Jurkat, Clone E6-1 (cell line): ENCODE measurements around the gene OXSM.

Experiments used
- DNase-seq: peaks from one replicate; pipeline ENCODE4 v3.0.0-alpha.2; 2011; ENCODE audit warnings: low read depth, low spot score
- H3K4me3 ChIP-seq: 2 replicates; pipeline ENCODE4 v1.5.1; 2011; ENCODE audit warnings: mild to moderate bottlenecking, low read length, control low read depth, moderate library complexity

The OXSM gene

DNA sequence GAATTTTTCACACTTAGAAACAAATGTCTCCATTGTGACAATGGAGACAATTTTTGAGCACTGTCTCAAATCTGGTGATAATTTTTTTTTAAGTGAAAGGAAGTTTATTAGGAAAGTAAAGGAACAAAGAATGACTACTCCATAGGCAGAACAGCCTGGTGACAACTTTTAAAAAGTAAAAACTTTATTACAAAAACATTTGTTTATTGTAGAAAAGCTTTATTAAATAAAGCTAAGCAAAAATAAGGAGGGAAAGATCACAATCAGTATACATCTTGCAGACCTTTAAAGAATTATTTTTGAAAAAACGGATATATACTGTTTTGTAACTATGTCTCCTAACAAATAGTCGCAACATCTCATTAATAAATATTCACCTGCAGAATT lies 688 bp upstream of the OXSM start:
- peak overlapping the region; percentile 88 for H3K4me3 ChIP-seq
- no peak for DNase-seq

DNA sequence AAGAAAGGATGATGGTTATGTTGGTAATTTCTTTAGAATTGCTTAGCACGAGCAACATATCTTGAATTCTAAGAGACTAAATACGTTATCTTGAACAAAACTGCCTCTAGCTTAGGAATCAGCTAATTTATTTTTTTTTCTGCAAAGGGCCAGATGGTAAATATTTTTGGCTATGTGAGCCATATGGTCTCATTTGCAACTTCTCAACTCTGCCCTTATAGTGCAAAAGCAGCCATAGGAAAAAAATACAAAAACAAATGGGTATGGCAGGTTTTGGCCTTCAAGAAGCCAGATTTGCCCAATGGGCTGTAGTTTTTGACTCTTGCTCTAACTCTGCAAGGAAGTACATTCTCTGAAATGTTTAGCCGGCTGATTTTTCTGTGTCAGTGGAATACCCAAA lies 11.9 kb downstream of the OXSM start:
- H3K4me3 ChIP-seq: no peak overlapping the region
- no peak for DNase-seq

DNA sequence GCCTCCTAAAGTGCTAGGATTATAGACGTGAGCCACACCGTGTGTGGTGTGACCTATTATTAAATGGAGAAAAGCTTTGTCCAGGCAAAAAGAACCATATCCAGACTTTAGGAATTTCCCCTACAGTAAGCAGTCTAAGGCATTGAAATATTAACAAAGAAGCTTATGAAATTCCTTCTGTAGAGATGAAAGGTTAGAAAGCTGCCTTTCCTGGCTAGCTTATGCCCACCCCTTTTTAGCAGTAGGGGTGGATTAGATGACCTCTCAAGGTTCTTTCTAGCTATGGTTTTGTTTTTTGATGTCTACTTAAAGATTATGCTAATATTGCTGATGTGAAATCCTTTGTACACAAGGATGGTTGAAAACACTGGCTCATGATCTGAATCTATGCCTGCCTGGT lies 13.9 kb downstream of the OXSM start:
- no peak for DNase-seq
- H3K4me3 ChIP-seq: no peak overlapping the region

DNA sequence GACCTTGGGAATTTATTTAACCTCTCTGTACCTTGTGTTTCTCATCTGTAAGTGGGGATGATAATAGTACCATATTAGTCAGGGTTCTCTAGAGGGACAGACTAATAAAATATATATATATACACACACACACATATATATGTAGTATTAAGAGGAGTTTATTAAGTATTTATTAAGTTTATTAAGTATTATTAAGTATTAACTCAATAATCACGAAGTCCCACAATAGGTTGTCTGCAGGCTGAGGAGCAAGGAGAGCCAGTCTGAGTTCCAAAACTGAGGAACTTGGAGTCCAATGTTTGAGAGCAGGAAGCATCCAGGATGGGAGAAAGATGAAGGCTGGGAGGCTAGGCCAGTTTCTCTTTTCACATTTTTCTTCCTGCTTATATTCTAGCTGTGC lies 14.8 kb downstream of the OXSM start:
- H3K4me3 ChIP-seq: no peak overlapping the region
- DNase-seq: no peak

DNA sequence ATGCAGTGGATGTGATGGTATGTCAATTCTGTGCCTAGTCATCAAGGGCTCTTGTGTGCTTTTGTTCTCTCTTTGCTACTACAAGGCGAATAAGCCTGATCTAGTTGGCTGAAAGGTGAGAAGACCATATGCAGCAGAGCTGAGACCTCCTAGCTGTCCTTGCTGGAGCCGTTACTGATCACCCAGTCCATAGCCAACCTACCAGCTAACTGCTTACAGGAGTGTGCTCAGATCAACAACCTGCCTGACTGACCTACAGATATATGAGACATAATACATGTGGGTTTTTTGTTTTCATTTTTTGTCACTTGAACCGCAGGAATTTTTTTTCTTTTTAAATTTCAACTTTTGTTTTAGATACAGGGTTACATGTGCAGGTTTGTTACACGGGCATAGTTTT lies 22.8 kb downstream of the OXSM start:
- DNase-seq: no peak
- H3K4me3 ChIP-seq: no peak overlapping the region

DNA sequence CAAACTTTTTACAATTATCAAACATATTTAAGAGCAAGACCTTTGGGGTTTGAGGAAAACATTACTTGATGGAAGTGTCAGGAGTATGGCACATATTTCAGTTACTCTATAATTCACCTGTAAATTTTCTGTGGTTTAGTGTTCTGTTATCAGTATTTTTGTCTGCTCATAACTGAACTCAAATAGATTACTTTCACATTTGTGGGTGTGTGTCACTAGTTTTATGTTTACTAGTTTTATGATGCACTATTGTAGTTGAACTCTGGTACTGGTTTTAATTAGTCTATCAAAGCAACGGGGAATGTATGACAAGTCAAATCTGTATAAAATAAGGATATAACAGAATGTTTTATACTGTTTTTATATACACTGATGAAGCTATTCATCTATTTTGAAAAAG lies 27.2 kb downstream of the OXSM start:
- H3K4me3 ChIP-seq: no peak overlapping the region
- no peak for DNase-seq

DNA sequence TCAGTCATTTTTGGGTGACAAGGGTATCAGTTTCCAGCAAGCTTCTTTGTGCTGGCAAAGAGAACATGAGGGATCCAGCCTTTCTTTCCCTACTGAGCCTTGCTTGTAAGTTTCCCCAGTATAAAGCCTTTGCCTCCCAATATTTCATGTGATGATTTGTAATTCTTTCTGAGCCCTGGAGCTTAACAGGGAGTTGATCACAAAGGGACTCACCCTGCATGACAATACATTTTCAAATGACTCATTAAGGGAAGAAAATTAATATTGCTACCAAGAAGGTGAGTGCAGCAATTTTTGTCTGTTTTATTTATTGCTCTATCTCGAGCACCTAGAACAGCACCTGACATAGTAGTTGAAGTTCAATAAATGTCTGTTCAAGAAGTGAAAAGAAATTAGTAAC lies 27.7 kb downstream of the OXSM start:
- DNase-seq: no peak
- no peak overlapping the region for H3K4me3 ChIP-seq

DNA sequence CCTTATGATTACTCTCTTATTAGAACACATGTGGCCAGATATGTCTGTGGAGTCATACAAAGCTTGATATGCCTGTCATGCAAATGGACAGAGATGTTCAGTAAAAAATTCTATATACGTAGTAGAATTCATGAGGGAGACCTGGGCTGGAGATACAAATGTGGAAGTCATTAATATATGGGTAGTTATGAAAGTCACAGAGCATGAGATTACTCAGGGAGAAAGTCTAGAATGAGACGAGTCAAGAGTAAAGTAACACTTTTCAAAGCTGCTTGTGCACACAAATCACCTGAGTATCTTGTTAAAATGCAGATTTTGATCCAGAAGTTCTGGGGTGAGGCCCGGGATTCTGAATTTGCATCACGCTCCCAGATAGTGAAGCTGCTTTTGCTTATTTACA lies 28.4 kb downstream of the OXSM start:
- DNase-seq: no peak
- H3K4me3 ChIP-seq: no peak overlapping the region

DNA sequence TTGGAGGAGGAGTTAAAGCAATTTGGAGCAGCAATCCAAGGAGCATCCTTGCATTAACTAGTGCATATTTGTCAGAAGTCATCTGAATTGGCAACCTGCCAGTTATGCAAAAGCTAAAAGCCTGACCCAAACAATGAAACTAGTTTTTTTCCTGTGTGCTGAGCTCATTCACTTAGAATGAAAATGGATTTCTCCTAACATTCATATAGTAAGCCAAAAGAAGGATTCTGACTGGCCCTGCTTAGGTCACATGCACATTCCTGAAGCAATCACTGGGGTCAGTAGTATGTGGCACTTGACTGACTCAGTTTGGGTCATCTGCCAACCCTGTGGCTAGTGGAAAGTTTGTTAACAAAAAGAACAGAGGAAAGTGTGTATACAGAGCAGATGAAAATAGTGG lies 30.5 kb downstream of the OXSM start:
- DNase-seq: no peak
- no peak overlapping the region for H3K4me3 ChIP-seq

DNA sequence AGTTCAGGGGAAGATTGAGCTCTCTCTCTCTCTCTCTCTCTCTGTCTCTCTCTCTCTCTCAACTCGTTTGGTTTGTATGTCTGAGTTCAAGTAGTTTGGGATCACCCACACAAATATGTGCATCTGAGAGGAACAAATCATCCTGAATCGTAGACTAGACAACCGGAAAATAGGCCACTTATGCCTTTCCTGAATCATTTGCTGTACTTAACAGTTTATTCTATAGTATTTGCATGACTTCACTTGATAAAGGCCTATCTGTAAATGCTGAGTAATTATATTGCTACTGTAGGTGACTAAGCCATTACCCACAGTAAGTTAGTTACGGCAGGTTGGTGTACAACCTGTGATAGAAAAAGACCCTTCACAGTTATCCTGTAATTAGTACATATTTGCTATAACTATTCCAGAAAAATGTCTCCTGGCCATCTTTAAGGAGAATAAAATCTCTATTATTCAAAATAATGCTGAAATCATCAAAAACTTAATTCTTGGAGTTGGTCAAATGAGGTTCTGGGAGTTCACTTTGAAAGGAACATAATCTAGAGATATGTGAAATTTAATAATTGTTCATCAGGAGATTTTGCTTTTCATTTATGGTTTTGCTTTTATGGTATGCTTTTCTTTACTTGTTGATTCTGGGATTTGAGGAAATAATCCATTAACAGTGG lies 31.1 kb downstream of the OXSM start:
- no peak overlapping the region for H3K4me3 ChIP-seq
- DNase-seq: no peak

DNA sequence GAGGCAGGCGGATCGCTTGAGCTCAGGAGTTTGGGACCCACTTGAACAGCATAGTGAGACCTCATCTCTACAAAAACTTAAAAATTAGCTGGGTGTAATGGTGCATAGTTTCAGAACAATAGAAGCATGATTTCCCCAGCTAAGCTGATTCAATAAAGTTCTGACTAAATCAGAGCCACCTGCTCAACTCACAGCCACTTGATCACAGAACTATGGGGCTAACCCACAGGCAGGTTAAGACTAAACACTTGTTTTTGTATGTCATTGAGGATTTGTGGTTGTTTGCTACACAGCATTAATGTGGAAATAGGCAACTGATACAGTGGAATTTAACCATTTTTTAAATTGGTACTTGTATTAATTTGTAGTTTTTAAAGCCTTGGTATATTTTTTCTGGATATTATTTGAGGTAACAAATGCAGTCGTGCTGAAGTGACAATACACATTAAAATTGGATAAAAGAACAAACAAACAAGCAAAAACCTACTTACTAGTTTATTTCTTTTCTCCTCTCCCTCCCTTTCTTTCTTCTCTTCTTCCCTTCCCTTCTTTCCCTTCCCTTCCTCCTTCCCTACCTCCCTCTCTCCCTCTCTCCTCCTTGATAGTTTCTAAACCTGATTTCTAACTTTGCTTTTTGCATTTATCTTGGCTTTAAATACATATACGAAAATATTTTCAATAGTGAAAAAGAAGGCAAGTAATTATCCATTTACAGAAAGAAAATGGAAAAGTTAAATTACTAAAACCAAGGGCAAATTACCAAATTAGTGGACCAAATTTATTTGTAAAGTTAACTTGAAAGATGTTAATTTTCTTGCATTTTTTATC lies 32.1 kb downstream of the OXSM start:
- no peak overlapping the region for H3K4me3 ChIP-seq
- DNase-seq: no peak

DNA sequence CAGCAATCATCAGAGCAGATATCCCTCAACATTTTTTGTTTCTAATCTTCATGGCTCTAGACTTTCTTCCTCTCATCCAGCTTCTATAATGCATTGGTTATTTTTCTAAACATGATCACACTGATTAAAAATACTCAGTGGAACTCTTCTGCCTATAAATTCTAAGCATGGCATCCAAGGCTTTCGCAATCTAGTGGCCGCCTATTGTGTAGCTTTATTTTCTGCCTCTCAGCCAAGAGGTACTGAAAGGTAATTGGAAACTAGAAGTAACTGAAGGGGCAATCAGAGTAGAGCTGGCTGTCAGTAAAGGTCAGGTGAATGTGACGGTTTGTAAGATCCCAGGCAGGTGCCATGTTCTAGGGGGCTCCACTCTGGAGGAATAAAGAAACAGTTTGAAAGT lies 33.4 kb downstream of the OXSM start:
- DNase-seq: no peak
- H3K4me3 ChIP-seq: no peak overlapping the region

DNA sequence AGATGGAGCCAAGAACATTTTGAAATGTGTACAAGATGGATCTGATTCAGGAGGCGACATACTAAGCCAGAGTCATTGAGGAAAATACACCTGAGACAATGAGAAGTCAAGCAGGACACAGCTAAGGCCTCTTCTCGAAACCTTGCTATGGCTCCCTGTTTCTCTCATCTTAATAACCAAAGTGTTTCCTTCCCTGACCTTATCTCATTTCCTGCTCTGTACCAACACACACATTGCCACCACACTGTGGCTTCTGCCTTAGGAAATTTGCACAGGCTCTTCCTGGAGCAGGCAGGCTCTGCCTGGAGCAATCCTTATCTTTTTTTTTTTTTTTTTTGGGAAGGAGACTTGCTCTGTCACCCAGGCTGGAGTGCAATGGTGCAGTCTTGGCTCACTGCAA lies 36.6 kb downstream of the OXSM start:
- H3K4me3 ChIP-seq: no peak overlapping the region
- peak; percentile 15 for DNase-seq

DNA sequence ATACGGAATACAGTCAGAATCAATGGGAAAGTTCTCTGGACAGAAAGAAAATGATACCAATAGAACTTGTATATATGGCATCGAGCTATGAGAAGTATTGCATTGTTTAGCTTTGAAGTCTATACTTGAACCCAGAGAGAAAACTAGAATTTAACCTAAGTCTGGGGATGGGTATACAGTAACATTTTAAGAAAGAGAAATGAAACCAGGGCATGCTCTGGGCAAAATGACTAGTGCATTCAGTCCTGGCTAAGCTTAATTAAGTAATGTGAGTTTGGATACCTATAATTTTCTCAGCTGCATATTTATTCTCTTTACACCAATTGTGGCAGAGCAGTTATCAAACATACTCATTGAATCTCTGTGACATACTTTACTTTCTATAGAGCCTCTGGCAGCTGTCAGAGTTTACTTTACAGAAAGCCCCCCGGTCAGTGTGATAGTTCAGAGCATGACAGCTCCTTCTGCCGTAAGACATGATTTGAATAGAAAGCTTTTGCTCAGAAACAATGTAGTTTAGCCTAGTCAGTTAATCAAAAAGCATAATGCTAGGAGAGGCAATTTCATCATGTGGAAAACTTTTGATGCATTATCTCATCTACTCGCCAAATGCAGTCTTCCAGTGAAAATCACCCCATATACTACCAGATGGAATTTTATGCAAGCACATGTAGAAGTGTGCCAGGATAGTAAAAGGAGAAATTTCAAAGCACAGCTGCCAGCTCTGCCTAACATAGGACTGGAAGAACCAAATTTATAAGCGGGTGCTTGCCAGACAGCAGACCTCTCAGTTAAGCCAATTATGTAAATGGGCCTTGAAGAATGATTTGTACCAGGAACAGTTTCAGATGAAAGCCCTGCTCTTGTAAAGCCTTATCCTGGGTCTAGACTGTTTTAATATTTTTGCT lies 40.7 kb downstream of the OXSM start:
- DNase-seq: no peak
- no peak overlapping the region for H3K4me3 ChIP-seq

DNA sequence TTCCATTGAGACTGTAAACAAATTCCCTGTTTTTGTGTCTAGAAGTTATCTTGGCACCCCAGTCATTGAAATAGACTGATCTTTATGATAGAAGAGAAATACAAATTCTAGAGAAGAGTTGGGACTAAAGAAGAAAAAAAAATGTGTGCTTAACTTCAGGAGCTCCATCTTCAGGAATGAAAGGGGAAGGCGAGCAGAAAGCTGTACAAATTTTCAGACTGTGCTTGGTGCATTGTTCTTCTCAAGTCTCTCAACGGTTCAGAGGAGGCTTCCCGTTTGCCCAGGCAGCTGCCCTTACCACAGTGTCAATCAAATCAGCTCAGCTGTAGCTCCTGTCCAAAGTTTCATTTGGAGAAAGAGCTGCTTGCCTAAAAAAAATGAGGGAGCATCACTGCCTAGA lies 41.7 kb downstream of the OXSM start:
- no peak overlapping the region for H3K4me3 ChIP-seq
- no peak for DNase-seq

DNA sequence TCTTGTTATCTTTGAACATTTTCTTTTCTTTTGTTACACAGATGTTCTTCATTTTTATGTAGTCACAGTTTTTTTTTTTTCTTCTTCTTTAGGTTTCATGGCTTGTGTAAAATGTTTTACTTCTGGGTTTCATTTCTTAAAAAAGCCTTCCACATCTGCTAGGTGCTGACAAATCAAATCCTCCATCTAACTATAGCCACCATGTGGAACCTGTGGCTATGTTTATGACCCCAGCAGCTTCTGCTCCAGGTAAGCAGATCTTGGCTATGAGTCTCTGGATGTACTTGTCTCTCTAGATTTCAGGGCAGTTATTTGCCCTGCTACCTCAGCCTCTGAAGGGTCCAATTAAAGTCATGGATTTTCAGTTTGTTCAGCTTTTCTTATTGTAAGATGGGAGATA lies 44.5 kb downstream of the OXSM start:
- DNase-seq: no peak
- H3K4me3 ChIP-seq: no peak overlapping the region

DNA sequence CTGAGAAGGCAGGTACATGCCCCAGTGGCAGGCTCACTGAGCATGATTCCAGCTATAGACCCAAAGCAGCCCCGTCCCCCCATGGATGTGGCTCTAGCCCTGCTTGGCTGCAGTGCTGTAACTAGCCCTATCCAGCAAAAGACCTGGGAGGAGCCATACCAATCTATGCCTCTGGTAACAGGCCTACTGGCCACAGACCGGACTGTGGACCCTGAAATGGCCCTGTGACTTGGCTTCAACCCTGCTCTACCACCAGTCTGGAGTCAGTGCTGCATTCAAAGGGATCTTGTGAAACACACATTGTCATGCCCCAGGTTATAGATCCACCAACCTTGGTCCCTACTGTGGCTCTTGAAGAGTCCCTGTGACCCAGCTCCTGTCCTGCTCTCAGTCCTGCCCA lies 46.7 kb downstream of the OXSM start:
- H3K4me3 ChIP-seq: no peak overlapping the region
- DNase-seq: no peak

DNA sequence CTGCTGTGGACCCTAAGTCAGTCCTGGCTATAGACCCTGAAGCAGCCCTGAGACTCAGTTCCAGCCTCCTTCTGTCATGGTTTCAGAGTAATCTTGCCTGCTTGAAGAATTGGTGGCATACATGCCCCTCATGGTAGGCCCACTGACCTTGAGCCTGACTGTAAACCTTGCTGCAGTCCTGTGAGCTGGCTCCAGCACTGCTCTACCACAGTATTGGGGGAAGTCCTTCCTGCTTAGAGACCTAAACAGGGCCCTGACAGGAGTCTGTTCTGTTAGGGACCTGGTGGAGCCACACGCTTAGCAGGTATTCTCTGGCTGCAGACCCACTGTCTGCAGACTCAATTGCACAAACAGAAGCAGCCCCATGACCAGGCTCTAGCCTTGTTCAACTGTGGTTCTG lies 47.1 kb downstream of the OXSM start:
- DNase-seq: no peak
- no peak overlapping the region for H3K4me3 ChIP-seq

DNA sequence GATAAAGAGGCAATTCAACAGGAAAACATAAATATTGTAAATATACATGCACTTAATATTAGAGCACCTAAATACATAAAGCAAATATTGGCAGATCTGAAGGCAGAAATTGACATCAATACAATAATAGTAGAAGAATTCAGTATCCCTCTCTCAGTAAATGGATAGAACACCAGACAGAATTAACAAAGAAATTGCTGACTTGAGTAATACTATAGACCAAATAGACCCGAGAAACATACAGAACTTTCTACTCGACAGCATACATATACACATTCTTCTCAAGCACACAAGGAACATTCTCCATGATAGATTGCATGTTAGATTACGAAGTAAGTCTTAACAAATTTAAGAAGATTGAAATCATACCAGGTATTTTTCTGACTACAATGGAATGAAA lies 50.2 kb downstream of the OXSM start:
- no peak overlapping the region for H3K4me3 ChIP-seq
- DNase-seq: no peak

DNA sequence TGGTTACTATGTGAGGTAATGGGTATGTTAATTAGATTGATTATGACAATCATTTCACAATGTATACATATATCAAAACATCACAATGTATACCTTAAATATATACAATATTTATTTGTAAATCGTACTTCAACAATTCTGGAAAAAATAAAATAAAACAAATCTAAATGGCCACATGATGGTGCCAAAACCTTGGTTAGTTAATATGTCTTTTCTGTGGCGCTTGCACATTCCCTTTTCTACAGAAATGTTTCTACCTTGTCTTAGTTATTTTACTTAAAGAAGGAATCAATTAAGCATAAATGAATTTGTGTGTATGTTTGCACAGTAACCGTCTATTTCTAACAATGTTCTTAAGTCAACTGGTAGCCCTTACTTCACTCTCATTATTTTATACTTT lies 53.4 kb downstream of the OXSM start:
- no peak for DNase-seq
- no peak overlapping the region for H3K4me3 ChIP-seq
